GM12864 (cell line): ENCODE measurements around the gene PHKB.
"Not testable (repeated sequence)": the region's sequence is repeated elsewhere in the genome, so short reads cannot be mapped to it uniquely, and the experiment has no call there.

ENCODE experiments used
- DNase-seq: peaks from one replicate; pipeline ENCODE4 v3.0.0-alpha.2; 2011; ENCODE audit warnings: low read depth
- H3K4me3 ChIP-seq: 2 replicates; pipeline ENCODE4 v1.5.1; 2011; ENCODE audit warnings: mild to moderate bottlenecking, low read depth, low read length, control low read depth
- CTCF ChIP-seq: IDR thresholded peaks from 2 replicates; pipeline ENCODE4 v1.5.1; 2011; ENCODE audit warnings: low read depth, mild to moderate bottlenecking, moderate library complexity, low read length, control low read depth, inconsistent platforms; ENCODE audit errors: missing control alignments

PHKB gene

GRCh38 chr16:47461598-47462266 lies 601 bp downstream of the PHKB start:
- H3K4me3 ChIP-seq = peak overlapping the region; percentile 71
- TF ChIP-seq CTCF = no peak
- DNase-seq = peak; percentile 69

GRCh38 chr16:47463771-47464624 lies 2.9 kb downstream of the PHKB start:
- no peak for DNase-seq
- TF ChIP-seq CTCF = no peak
- peak overlapping the region; percentile 5; the same call in 1 of the 2 replicates for H3K4me3 ChIP-seq

- DNase-seq = no peak
- TF ChIP-seq CTCF = no peak
- no peak overlapping the region for H3K4me3 ChIP-seq
Measured at GRCh38 chr16:47465919-47466630, 4.9 kb downstream of the PHKB start.

GRCh38 chr16:47467501-47467900 lies 6.4 kb downstream of the PHKB start:
- TF ChIP-seq CTCF = no peak
- DNase-seq = no peak

GRCh38 chr16:47468070-47468689 lies 7.0 kb downstream of the PHKB start:
- not testable (repeated sequence) for DNase-seq, H3K4me3 ChIP-seq

More at GRCh38 chr16:47467501-47467900, 6.4 kb downstream of the PHKB start:
- H3K4me3 ChIP-seq = no peak overlapping the region

GRCh38 chr16:47469227-47469626 lies 8.1 kb downstream of the PHKB start:
- no peak for TF ChIP-seq CTCF
- H3K4me3 ChIP-seq = no peak overlapping the region
- no peak for DNase-seq

GRCh38 chr16:47470211-47470610 lies 9.1 kb downstream of the PHKB start:
- DNase-seq = no peak

More at GRCh38 chr16:47470211-47470610, 9.1 kb downstream of the PHKB start:
- no peak overlapping the region for H3K4me3 ChIP-seq
- no peak for TF ChIP-seq CTCF
